Measurements from ENCODE around the gene FRMD3.

FRMD3 gene

DNA sequence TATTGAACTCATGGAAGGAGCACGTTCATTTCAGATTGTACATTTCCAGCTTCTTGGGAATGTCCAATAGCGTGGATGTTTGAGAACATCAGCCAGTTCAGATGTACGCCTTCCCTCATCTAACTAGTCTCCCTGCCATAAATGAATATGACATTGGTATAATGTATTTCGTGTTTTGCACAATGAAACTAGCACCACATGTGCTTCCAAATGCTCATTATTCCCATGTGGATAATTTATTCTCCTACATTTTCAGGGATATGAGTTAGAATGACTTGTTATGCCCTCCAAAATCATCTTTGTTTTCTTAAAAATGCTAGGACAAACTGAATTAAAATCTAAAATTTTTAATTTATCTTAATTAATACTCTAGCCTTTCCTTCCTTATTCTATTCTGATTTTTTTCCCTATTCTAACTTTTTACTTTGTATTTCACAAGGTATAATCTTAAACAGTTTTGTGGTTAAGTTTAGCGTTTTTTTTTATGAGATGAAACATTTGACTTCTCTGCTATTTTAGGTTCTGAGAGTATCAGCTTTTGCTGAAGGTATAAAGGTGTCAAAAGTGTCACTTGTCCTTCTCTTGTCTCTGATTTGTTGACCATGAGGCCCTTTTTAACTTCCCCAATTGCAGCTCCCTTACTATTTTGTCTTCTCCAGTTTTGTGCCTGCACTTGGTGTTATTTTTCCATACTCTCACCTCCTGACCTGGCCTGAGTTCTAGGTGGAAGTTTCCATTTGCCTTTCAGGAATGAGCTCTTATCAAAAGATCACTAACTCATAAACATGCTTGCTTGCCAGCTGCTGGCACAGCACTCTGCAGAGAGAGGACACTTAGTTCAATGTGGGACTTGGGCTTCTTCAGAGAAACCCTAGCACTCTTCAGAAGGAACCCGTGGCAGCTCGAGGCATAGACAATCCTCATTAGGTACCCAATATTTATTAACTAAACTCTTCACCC is 106.8 kb downstream of the FRMD3 start:
- no peak for DNase-seq

DNA sequence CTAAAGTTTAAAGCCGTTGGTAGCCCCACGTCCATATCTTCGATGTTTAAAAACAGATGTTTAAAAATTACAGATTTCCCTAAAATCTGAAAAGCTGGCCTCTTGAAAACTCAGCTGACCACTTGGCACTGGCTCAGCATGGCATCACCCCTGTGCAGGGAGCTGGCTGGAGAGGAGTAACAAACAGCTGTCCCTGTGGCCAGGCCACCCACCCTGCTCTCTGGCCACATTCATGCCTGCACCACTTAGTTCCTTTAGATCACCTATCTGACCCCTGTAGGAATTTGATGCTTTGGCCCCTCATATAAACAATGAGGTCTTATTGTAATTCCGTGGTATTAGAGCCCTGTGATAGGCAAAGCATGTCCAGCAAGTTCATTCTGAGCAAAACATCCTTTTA is 107.5 kb downstream of the FRMD3 start:
- no peak for DNase-seq

DNA sequence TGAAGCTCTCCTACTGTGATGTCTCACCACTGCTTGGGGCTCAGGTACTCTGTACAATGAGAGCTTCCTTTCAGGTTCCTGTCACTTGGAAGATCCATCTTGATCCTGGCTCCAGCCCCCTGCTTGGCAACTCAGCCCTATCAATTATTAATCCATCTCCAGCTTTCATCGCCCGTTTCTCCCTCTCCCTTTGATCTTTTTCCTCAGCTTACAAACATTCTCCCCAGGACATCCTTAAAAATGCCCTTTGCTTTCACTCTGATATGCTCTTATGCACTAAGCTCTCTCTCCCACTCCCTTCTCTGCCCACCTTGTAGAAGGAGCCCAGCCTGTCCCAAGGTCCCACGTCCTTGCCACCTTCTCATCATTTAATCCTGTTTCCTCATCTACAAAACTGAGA is 109.0 kb downstream of the FRMD3 start:
- no peak for DNase-seq

DNA sequence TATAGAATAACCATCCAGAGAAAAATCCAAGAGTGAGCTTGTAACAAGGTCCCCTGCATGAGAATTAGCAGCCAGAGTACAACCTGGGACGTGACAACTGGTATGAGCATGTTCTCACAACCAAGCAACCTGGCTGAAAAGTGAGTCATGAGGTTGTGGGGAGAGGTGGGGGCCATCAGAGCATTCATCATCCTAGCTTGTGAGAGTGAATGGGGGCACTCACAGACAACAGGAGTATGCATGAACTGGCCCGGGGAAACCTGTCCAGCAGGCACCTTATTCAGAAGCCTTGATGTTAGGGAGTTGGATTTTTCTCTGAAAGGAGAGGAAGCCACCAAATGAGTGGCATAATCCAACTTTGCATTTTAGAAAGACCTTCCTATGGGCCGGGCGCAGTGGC is 113.0 kb downstream of the FRMD3 start:
- DNase-seq = no peak

DNA sequence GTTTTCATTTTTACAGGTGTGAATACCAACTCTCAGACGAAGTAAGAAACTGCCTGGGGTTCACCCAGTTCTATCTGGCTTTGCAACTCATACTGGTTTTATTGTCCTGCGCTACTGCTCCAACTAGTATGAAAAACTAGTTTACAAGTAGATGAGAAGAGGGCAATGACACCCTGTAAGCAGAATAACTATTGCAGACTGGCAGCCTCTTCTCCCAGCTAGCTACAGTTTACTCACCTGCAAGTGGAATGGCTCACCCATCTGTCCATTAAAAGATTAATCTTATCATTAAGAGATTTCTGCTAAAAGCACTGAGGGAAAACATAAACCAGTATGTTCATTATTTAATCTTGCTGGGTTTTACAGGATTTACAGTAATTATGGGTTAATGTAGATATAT is 113.4 kb downstream of the FRMD3 start:
- no peak for DNase-seq

DNA sequence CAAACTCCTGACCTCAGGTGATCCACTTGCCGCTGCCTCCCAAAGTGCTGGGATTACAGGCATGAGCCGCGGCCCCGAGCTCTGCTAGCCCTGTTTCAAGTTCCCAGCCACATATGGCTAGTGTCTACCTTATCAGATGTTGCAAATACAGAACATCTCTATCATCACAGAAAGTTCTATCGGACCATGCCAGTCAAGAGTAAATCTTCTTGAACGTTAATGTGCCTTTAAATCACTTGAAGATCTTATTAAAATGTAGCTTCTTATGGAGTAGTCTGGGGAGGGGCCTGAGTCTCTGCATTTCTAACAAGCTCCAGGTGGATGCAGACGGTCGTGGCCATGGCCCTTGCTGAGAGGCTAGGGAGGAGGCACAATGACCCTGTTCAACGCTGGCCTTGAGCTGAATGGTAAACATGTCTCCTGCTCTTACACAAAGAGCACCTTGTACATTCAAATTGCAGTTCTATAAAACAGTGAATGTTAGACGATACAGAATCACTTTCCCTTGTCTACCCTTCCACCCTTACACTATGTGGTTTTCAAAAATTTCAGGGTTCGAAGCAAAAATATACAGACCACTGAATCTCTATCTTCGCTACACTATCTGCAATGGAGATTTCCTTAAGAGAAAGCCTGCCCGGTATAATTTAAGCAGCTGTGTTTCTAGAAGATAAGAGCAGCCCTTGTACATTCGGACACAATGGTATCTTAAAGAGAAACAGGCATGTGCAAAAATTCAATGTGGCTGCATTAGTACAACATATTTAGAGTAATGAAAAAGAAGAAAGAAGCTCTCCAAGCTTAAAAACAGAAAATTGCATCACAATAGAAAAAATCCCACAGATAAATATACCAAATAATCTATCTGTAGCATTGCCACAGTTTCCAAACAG is 114.1 kb downstream of the FRMD3 start:
- DNase-seq = no peak

DNA sequence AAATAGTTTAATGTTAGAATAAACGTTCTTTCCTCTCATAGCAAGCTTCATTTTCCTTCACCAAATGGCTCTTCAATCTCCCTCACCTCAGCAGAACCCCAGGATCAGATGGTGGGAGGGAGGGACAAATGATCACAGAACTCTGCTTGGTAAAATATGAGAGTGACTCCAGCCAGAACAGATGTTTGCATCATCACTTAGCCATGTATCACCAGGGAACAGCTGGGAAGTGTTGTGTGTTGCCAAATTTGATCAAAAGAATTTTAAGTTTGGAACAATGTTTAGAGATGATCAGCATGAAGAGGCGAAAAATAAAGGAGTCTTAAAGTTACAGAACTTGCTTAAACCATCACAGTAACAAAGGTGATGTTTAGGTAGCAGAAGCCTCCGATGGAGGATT is 115.7 kb downstream of the FRMD3 start:
- DNase-seq = no peak

DNA sequence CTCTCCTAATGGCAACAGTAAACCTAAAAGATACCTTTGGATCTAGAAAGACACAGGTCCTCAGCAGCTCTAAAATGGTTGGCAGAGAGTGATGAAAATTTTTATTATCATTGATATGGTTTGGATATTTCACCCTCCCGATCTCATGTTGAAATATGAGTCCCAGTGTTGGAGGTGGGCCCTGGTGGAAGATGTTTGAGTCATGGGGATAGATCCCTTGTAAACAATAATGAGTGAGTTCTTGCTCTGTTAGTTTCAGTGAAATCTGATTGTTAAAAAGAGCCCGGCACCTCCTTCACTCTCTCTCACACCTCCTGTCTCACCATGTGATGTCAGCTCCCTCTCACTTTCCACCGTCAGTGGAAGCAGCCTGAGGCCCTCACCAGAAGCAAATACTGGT is 117.7 kb downstream of the FRMD3 start:
- no peak for DNase-seq

DNA sequence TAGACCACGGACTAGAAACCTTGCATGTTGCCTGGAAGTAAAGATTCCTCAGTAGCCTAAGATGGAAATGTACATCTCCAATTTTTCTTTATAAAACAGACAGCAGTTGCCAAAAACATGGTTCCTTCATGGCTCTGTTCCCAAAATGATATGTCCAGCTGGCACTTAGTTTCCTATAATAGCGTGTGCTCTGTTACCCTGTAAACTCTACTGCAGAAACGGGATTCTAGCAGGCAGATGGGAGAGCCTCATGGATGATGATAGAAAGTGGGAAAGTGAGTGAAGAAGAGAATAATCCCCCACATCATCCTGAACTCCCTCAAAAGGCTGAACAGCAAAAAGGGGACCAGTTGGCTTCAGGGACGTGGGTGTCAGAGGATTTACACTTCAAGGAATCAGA is 118.2 kb downstream of the FRMD3 start:
- no peak for DNase-seq

DNA sequence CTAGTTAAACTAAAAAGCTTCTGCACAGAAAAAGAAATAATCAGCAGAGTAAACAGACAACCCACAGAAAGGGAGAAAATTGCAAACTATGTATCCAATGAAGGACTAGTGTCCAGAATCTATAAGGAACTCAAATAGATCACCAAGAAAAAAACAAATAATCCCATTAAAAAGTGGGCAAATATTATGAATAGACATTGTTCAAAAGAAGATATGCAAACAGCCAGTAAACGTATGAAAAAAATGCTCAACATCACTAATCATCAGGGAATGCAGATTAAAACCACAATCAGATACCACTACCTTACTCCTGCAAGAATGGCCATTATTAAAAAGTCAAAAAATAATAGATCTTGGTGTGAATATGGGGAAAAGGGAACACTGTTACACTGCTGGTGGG is 119.9 kb downstream of the FRMD3 start:
- DNase-seq = no peak

DNA sequence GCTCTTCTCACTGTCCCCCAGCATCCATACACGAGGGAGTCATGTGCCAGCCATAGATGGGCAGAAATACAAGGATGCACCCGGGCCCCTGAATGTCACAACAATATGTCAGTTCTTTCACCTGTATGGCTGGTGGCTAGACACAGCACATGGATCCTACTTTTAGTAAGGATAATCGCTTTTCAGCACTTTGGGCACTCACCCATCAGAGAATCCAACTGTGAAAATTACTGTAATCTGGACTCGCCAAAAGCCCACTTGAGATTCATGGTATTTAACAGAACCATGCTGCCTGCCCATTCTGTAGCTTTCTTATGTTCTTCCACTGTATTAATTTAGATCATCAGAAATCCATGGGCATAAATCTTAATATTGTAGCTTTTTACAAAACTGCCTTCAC is 124.8 kb downstream of the FRMD3 start:
- no peak for DNase-seq

DNA sequence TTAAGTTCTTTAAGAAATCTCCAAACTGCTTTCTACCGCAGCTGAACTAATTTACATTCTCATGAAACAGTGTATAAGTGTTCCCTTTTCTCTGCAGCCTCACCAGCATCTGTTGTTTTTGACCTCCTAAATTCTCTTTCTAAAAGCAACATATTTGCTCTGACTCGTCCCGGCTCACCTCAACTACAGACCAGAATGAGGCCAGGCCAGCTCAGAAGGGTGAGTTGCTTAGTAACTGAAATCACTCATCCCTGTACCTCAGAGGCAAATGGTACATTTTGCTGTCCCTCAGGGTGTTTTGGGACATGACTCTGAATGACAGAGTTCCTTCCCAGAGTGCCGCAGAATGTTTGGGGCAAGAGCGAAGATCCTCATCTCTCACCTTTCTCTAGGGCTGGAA is 127.5 kb downstream of the FRMD3 start:
- DNase-seq = no peak

DNA sequence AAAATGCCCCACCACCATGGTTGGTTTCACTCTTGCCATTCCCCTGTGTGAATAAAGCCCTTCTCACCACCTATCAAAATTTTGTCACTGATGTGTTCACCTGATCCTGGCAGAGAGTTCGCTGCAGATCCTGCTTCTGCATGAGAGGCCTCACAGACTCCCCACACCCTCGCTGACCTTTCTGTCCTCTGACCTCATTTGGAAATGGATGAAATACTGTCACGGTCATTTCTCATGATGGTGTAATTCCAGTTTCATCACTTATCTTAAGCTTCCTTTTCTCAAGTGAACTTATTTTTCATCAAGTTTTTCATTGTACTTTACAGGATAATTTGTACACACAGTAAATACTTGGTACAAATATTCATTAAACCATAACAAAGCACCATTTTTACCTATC is 131.3 kb downstream of the FRMD3 start:
- no peak for DNase-seq

DNA sequence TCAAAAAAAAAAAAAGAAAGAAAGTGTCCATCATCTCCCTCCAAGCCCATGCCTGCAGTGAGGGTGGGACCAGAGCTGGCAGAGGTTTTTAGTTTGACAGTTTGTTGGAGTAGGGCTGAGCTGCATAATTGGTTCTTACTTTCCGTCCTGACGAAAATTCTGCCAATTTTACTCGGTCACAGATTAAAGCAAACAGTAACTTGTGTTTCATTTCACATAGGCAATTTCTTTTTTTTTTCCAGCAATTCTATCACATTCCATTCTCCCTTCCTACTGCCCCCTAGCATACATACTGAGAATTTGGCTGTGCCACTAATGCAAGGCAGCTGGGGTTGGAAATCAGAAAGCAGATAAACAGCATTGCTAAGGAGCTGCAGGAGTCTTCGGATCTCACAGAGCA is 132.4 kb downstream of the FRMD3 start:
- DNase-seq = no peak

DNA sequence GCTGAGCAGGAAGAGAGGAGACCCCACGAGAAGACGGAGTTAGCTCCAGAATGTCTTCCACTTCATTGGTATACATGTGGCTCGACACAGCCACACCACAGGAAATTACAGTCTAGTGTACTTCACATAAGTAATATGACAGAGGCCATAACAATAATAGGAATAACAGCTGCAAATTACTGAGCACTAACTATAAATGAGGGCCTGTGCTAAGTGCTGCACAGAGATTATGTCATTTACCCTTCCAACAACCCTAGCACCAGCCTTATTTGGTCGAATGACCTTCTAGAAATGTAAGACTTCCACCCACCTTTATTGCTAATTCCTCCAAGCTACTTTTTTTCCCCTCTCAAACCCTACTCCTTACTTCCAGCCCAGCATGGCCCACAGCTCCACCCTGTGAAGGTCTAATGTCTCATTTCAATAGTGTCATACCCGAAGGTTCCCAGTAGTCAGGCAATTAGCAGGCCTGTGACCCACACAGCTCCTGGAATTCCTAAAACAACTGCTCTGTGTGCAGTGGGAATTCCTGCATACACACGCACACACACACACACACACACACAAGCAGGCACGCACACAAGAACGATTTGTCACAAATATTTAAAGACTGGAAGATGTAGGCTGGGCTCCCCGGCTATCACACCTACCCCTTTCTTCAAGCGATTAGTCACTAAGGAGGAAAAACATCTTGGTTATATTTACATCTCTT is 134.5 kb downstream of the FRMD3 start:
- DNase-seq = no peak

DNA sequence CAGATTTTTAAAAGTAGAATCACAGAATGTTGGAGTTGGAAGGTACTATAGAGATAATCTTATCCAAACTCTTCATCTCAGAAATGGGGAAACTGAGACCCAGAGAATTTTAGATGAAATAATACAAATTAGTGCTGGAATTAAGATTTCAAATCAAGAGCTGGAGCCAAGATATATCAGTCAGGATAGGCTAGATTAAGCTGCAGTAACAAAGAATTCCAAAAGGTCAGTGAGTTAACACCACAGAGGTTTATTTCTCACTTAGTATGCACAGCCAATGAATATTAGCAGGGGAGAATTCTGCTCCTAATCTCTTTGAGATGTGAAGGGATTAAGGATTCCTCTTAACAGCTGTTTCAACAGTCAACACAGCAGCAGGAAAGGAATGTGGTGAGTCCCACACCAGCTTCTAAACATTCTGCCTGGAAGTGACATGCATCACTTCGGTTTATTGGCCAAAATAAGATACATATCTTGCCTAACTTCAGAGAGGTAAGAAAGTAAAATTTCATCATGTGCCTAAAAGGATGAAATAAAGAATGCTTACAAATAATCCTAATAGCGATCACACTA is 136.8 kb downstream of the FRMD3 start:
- no peak for DNase-seq

DNA sequence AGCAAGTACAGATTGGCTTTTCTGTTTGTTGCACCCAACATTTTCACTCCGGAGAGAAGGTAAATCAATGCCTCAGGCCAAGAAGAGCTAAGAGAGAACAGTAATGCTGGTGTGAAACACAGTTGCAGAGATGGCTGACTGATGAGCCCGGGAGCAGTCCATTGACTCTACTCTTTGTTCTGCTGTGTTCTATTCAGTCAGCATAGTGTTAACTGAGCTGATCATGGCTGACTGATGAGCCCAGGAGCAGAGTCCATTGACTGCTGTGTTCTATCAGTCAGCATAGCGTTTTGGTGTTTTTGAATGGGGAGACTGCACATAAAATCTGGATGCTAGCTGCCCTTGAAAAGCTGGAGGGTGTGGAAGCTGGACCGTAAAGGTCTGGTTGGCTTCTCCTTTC is 141.4 kb downstream of the FRMD3 start:
- DNase-seq = no peak

DNA sequence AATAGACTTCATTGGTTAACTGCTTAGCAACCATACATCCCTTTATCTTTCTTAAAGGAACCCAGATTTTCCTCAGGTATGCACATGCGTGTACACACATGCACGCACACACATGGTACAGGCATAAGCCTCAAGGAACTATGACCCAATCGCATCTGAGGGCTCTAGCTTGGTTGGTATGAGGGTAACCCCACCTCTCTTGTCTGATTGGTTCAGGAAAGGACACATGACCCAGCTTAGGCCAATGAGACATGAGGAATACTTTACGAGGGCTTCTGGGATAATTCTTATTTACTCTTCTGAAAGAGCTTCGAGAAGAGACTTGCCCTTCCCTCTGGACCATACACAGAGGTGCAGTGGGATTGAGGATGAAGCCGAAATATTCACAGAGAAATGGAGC is 141.9 kb downstream of the FRMD3 start:
- DNase-seq = no peak

DNA sequence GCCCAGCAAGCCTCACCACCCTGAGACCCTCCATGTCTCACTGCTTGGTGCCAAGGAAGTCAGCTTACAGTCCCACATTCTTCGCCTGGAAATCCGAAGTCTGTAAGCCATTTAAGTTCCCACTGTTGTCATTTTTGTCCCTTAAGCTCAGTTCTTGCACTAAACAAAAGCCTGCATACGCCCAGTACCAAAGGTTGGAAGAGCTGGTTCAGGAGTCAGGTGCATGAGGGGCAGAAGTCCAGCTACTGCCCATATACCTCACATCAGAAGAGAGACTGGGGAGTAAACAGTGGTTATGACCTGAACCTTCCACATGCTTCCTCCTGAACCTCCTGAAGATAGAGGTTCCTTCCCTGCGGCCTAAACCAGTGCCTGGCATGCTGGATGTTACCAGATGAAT is 146.0 kb downstream of the FRMD3 start:
- DNase-seq = no peak

DNA sequence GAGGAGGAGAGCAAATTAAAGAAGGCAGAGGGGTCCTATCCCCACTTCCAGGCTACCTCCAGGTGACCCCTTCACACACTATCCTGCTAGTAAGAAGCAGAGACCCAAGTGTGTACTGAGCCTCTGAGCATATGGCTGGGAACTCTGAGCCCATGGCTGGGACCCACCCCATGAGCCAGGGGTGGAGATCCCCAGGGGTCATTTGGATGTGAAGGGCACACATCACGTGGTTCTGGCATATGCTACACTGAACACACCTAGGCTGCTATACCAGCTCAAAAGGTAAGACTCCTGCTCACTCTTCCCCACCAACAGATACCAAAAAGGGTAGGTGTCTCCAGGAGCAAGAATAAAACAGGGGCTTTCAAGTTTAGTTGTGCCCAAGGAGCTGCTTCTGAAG is 149.9 kb downstream of the FRMD3 start:
- no peak for DNase-seq

DNA sequence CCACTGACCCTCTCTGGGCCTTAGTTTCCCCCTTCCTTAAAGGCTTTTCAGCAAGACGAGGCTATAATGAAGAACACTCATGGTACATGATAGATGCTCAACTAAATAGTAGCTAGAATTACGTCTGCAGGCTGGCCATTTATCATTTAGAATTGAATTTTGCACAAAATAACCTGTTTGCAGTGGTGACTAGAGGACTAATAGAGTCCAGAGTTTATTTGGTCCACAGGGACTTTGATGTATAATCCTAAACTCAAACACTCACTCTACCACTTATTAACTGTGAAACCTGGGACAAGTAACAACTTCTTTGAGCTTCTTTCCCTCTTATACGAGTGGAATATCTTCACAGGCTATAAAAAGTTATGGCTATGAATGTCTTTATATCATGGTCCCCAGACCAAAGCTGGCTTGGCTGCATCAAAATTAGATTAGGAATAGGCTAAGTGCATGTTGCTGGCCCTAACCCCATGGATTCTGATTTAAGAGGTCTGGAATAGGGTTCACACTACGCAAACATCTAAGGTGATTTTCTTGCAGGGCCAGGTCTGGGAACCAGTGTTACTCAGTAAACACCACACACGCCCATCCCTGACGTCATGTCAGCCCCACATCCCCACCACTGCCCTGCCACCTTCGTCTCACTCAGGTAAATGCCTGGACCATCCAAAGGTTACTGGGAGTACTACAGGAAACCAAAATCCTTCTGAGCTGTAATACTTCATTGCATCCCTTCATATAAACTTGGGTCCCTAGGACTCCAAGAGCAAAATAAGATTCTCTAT is 150.6 kb downstream of the FRMD3 start:
- no peak for DNase-seq

DNA sequence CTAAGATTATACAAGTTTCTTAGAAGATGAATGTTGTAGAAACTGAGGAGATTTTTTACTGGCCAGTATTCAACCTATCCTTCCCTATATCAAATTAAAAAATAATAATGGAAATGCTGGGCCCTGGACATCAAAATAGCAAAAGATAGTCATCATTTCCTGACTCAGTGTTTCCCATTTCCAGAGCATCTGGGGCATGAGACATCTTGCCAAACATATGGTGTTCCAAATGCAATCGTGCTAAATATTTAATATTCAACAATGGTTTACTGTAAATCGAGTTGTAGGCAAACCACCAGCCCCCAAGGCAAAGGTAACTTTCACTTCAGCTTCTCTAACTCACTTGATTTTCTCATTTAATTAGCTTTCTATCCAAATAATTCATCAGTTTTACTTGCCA is 152.9 kb downstream of the FRMD3 start:
- no peak for DNase-seq
